Spleen (tissue), 11 donors: ENCODE data around the gene ADGRD1. TPM values are rescaled to one million over a fixed set of nuclear protein-coding genes. Genes with fewer than 3 reads are reported as not detected.
A peak's percentile ranks its signal among the peaks of the same experiment; 100 is the strongest.

Experiments used
- DNase-seq: peaks from one replicate; pipeline ENCODE4 v3.0.0-alpha.2; 2020
- H3K27ac ChIP-seq, 8 donors: fragments of 200-600 bp; sonication (generic) in 7 of 8; 1 replicate in 4 of 8; 2 replicates in 4 of 8; pipeline versions ENCODE4 v1.5.0 to v1.8.0; 2016 to 2021; ENCODE audit warnings: inconsistent platforms in 4 of 8, mild to moderate bottlenecking in 4 of 8, moderate library complexity in 1 of 8
- H3K27me3 ChIP-seq, 7 donors: fragments of 200-600 bp; sonication (generic) in 6 of 7; replicated peaks in 1 of 7; 1 replicate in 4 of 7; 2 replicates in 3 of 7; pipeline versions ENCODE4 v1.5.0 to v1.8.0; 2016 to 2021; ENCODE audit warnings: inconsistent platforms in 3 of 7, mild to moderate bottlenecking in 1 of 7
- H3K36me3 ChIP-seq, 6 donors: fragments of 200-600 bp; sonication (generic) in 5 of 6; 1 replicate in 4 of 6; 2 replicates in 2 of 6; pipeline versions ENCODE4 v1.5.0 to v1.8.0; 2016 to 2021; ENCODE audit warnings: inconsistent platforms in 2 of 6
- H3K4me1 ChIP-seq, 6 donors: fragments of 200-600 bp; sonication (generic) in 5 of 6; 1 replicate in 3 of 6; 2 replicates in 3 of 6; pipeline versions ENCODE4 v1.5.0 to v1.8.0; 2016 to 2021; ENCODE audit warnings: inconsistent platforms in 3 of 6
- H3K4me3 ChIP-seq, 8 donors: fragments of 200-600 bp; sonication (generic) in 7 of 8; 1 replicate in 4 of 8; 2 replicates in 4 of 8; pipeline versions ENCODE4 v1.5.0 to v1.8.0; 2016 to 2021; ENCODE audit warnings: inconsistent platforms in 4 of 8, mild to moderate bottlenecking in 4 of 8, moderate library complexity in 2 of 8
- H3K9me3 ChIP-seq, 8 donors: fragments of 200-600 bp; sonication (generic) in 7 of 8; 1 replicate in 4 of 8; 2 replicates in 4 of 8; pipeline versions ENCODE4 v1.5.0 to v1.8.0; 2016 to 2021; ENCODE audit warnings: inconsistent platforms in 4 of 8
- CTCF ChIP-seq, 11 experiments: fragments of 200-600 bp in 7 of 11; fragments of 450-650 bp in 4 of 11; sonication (generic) in 4 of 11; IDR thresholded peaks in 8 of 11; conservative IDR thresholded peaks in 3 of 11; 1 replicate in 7 of 11; 2 replicates in 4 of 11; pipeline versions ENCODE4 v1.4.0 to v1.8.0; 2016 to 2021; ENCODE audit warnings: antibody characterized with exemption in 11 of 11, inconsistent platforms in 4 of 11, mild to moderate bottlenecking in 1 of 11
- POLR2A ChIP-seq, 3 donors: fragments of 450-650 bp; IDR thresholded peaks; one replicate each; pipeline ENCODE4 v1.5.1; 2017; ENCODE audit warnings: antibody characterized with exemption in 3 of 3, mild to moderate bottlenecking in 1 of 3
- POLR2AphosphoS5 ChIP-seq, 3 donors: sonication (generic); formaldehyde crosslinking; IDR thresholded peaks; one replicate each; pipeline ENCODE4 v1.5.1; 2017; ENCODE audit warnings: antibody characterized with exemption in 3 of 3
- WGBS, 5 donors: extraction: QIAGEN DNeasy Blood & Tissue Kit in 3 of 5; methylation state at CpG; one replicate each; pipeline versions ENCODE4 v1.1.5 to v1.1.7; 2013 to 2018; 5-methylcytosine and 5-hydroxymethylcytosine counted together
- intact Hi-C: fragments of 100-400 bp; cut with DNase I; formaldehyde crosslinking; loops from one replicate; pipeline ENCODE4 v1.15.0; 2023; ENCODE audit warnings: low total_unique reads
- polyA plus RNA-seq, 3 donors: library from polyadenylated mRNA; stranded (reverse); fragments of 200-250 nt; gene quantifications; one replicate each; pipeline ENCODE4 v1.2.1, GENCODE V29; 2013
- total RNA-seq, 7 donors: library from RNA; depleted of rRNA in 3 of 7; stranded (reverse); fragments of >200 nt in 3 of 7; fragmentation: NEBNext Ultra II Directional in 4 of 7; extraction: Animal tissue kit (Norgen Biotek cat#: 25700) in 4 of 7; gene quantifications; one replicate each; pipeline versions ENCODE4 v1.1.0 to v1.2.1, GENCODE V29; 2016 to 2021
- donor health status: healthy with polysubstance abuse.
- donor health status: DM: no; HTN: no; CAD: no; lungs with moderate emphysema.
- donor health status: DM: no; HTN: no; CAD: no.
- donor health status: Bipolar disorder and iron deficiency.
- donor health status: healthy.
- donor health status: DM: no; HTN: no; CAD: no.
- donor health status: DM: yes; HTN: yes; CAD: no.

Gene ADGRD1
- total and polyA plus RNA-seq, 10 donors, result 0.89 to 9.7 (median 4.8) TPM

GRCh38 chr12:130973109-130973508 lies 19.4 kb downstream of the ADGRD1 start:
- no peaks in the 10 kb centered on the region for H3K4me1 ChIP-seq
- no peaks in the 10 kb centered on the region for H3K36me3 ChIP-seq
- no peaks in the 10 kb centered on the region for H3K9me3 ChIP-seq
- H3K27ac ChIP-seq, result no peak overlapping the region
- TF ChIP-seq POLR2A (IDR thresholded peaks at IDR 0.05) (no peak), POLR2AphosphoS5 (IDR thresholded peaks at IDR 0.05) (no peak), CTCF (IDR thresholded peaks at IDR 0.05 in 8 of 11, conservative IDR thresholded peaks at IDR 0.05 in 3 of 11) (no peak)
- peak; percentile 47 for DNase-seq
- intact Hi-C loops, result no loop called here
- no peak overlapping the region for H3K4me3 ChIP-seq
- WGBS, 5 donors, result 61 to 84% (median 70%) methylated on average over 11 of the region's 11 CpGs
- peaks cover 0 to 3% (median 0%) of the 10 kb centered on the region in 7 donors for H3K27me3 ChIP-seq

- H3K4me3 ChIP-seq, result no peak overlapping the region
- DNase-seq, result peak; percentile 27
- TF ChIP-seq POLR2A (IDR thresholded peaks at IDR 0.05) (no peak), CTCF (IDR thresholded peaks at IDR 0.05 in 8 of 11, conservative IDR thresholded peaks at IDR 0.05 in 3 of 11) (no peak), POLR2AphosphoS5 (IDR thresholded peaks at IDR 0.05) (no peak)
- WGBS, 5 donors, result 88 to 94% (median 91%) methylated on average over 10 of the region's 10 CpGs
- intact Hi-C loops, result no loop called here
- no peaks in the 10 kb centered on the region for H3K36me3 ChIP-seq
- H3K27ac ChIP-seq, result no peak overlapping the region
- peaks cover 0 to 3% (median 0%) of the 10 kb centered on the region in 7 donors for H3K27me3 ChIP-seq
- peaks cover 0 to 4% (median 0%) of the 10 kb centered on the region in 6 donors for H3K4me1 ChIP-seq
- H3K9me3 ChIP-seq, result no peaks in the 10 kb centered on the region
These were observed 20.2 kb downstream of the ADGRD1 start for GRCh38 chr12:130973906-130974305.

GRCh38 chr12:130975116-130975515 lies 21.4 kb downstream of the ADGRD1 start:
- Histone ChIP-seq H3K4me3 (no peak overlapping the region), H3K27me3 (peaks cover 0 to 3% (median 0%) of the 10 kb centered on the region in 7 donors), H3K36me3 (no peaks in the 10 kb centered on the region), H3K4me1 (peaks cover 0 to 15% (median 3%) of the 10 kb centered on the region in 6 donors), H3K27ac (no peak overlapping the region), H3K9me3 (no peaks in the 10 kb centered on the region)
- TF ChIP-seq POLR2A (IDR thresholded peaks at IDR 0.05) (no peak), CTCF (IDR thresholded peaks at IDR 0.05 in 8 of 11, conservative IDR thresholded peaks at IDR 0.05 in 3 of 11) (no peak), POLR2AphosphoS5 (IDR thresholded peaks at IDR 0.05) (no peak)
- DNase-seq, result no peak
- intact Hi-C loops, result no loop called here
- 75 to 91% (median 78%) methylated on average over 6 to 7 of the region's 7 CpGs for WGBS, 5 donors

GRCh38 chr12:130976171-130976720 lies 22.5 kb downstream of the ADGRD1 start:
- DNase-seq, result no peak
- WGBS, 5 donors, result 85 to 92% (median 90%) methylated on average over 15 of the region's 15 CpGs
- TF ChIP-seq POLR2AphosphoS5 (IDR thresholded peaks at IDR 0.05) (no peak), CTCF (IDR thresholded peaks at IDR 0.05 in 8 of 11, conservative IDR thresholded peaks at IDR 0.05 in 3 of 11) (no peak), POLR2A (IDR thresholded peaks at IDR 0.05) (no peak)
- peaks cover 3 to 26% (median 12%) of the 10 kb centered on the region in 6 donors for H3K4me1 ChIP-seq
- no peaks in the 10 kb centered on the region for H3K9me3 ChIP-seq
- no peak overlapping the region for H3K4me3 ChIP-seq
- intact Hi-C loops, result no loop called here
- H3K36me3 ChIP-seq, result no peaks in the 10 kb centered on the region
- peaks cover 0 to 3% (median 0%) of the 10 kb centered on the region in 7 donors for H3K27me3 ChIP-seq
- no peak overlapping the region for H3K27ac ChIP-seq
